AG04450 (cell line): ENCODE data around the gene RAB9A. TPM values are rescaled to one million over a fixed set of nuclear protein-coding genes. Genes with fewer than 3 reads are reported as not detected.

Experiments
- CTCF ChIA-PET: fragments of 300-600, 350-600 bp; formaldehyde crosslinking; extraction: SDS; loops from one replicate; lab custom pipeline; 2022; ENCODE audit warnings: antibody characterized with exemption, inconsistent platforms; lab: Charles Lee
- POLR2A ChIA-PET: fragments of 350-600 bp; formaldehyde crosslinking; extraction: SDS; loops from one replicate; lab custom pipeline; 2021; ENCODE audit warnings: antibody characterized with exemption, inconsistent platforms; lab: Yijun Ruan, JAX
- DNase-seq: peaks from one replicate; pipeline ENCODE4 v3.0.0-alpha.2; 2011; ENCODE audit warnings: low read depth, low spot score
- H3K27ac ChIP-seq: one replicate; pipeline ENCODE4 v1.5.1; 2012; ENCODE audit warnings: low read depth, low read length, control low read depth
- H3K27me3 ChIP-seq: one replicate; pipeline ENCODE4 v1.6.0; 2012; ENCODE audit warnings: low read length; ENCODE audit not compliant: control insufficient read depth, insufficient read depth
- H3K4me3 ChIP-seq: 2 replicates; pipeline ENCODE4 v1.5.1; 2011; ENCODE audit warnings: mild to moderate bottlenecking, low read depth, low read length, control low read depth
- H3K9me3 ChIP-seq: 2 replicates; pipeline ENCODE4 v1.5.1; 2012; ENCODE audit warnings: low read length; ENCODE audit not compliant: control insufficient read depth, insufficient read depth
- polyA plus RNA-seq: library from polyadenylated mRNA; depleted of rRNA; stranded (reverse); fragments of >200 nt; gene quantifications from 2 replicates; pipeline ENCODE4 v1.2.3, GENCODE V29; 2011
- TF ChIP-seq, protein P1 (sequence below): IDR thresholded peaks from 2 replicates; pipeline ENCODE4 v1.5.1; 2011; ENCODE audit warnings: low read depth, low read length, control low read depth, inconsistent platforms

RAB9A gene
- polyA plus RNA-seq, 1 experiment, result 41.7 TPM

GRCh38 chrX:13692771-13693231 lies 3.9 kb downstream of the RAB9A start:
- TF ChIP-seq, protein P1, sequence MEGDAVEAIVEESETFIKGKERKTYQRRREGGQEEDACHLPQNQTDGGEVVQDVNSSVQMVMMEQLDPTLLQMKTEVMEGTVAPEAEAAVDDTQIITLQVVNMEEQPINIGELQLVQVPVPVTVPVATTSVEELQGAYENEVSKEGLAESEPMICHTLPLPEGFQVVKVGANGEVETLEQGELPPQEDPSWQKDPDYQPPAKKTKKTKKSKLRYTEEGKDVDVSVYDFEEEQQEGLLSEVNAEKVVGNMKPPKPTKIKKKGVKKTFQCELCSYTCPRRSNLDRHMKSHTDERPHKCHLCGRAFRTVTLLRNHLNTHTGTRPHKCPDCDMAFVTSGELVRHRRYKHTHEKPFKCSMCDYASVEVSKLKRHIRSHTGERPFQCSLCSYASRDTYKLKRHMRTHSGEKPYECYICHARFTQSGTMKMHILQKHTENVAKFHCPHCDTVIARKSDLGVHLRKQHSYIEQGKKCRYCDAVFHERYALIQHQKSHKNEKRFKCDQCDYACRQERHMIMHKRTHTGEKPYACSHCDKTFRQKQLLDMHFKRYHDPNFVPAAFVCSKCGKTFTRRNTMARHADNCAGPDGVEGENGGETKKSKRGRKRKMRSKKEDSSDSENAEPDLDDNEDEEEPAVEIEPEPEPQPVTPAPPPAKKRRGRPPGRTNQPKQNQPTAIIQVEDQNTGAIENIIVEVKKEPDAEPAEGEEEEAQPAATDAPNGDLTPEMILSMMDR, result no peak
- POLR2A ChIA-PET, result no interaction called here
- no peaks in the 10 kb centered on the region for H3K27me3 ChIP-seq
- CTCF ChIA-PET, result no interaction called here
- H3K9me3 ChIP-seq, result no peaks in the 10 kb centered on the region
- no peak overlapping the region for H3K27ac ChIP-seq
- no peak for DNase-seq
- no peak overlapping the region for H3K4me3 ChIP-seq

DNA sequence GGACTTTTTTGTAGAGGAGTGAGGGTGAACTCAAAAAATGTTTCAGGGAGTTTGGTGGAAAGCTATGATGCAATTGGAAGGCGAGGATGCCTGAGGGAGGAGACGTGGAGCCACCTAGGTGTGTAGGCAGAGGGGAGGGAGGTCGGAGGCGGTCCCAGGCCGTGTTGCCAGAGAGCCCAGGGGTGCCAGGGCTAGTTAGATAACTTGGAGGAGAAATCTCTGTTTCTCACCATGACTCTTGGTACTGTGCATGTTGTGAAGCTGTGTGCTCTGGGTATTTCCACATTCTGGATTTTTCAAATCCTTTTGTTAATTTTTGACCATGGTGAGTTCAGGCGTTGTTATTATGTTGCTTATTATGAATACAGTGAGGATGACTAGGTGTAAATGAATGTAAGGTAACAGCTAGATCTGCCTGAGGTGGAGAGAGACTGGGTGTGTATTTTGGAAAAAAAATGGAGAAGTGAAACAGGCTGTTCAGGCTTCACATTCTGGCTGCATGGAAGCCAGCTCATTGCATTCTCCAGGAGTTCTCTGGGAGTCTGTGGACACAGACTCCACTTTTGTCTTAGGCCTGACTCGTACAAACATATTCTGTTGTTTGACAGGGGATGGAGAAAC lies 4.5 kb downstream of the RAB9A start:
- H3K4me3 ChIP-seq, result no peak overlapping the region
- H3K27ac ChIP-seq, result no peak overlapping the region
- DNase-seq, result no peak
- ChIA-PET POLR2A (interaction anchor here (0.9 kb wide), 1 partner anchor 41 kb away, joined by 3 read pairs; the partner anchor contains the start of genes OFD1 and TRAPPC2), CTCF (no interaction called here)
- H3K9me3 ChIP-seq, result no peaks in the 10 kb centered on the region
- no peaks in the 10 kb centered on the region for H3K27me3 ChIP-seq
- TF ChIP-seq, protein P1, result no peak

GRCh38 chrX:13694359-13694758 lies 5.4 kb downstream of the RAB9A start:
- no peak overlapping the region for H3K27ac ChIP-seq
- CTCF ChIA-PET, result interaction anchor here (1.6 kb wide), 1 partner anchor 188 kb away, joined by 5 read pairs; no protein-coding TSS in a partner anchor

GRCh38 chrX:13694983-13695382 lies 6.1 kb downstream of the RAB9A start:
- no peak for DNase-seq
- Histone ChIP-seq H3K27ac (no peak overlapping the region), H3K4me3 (no peak overlapping the region), H3K27me3 (no peaks in the 10 kb centered on the region), H3K9me3 (no peaks in the 10 kb centered on the region)
- POLR2A ChIA-PET, result no interaction called here
- CTCF ChIA-PET, result interaction anchor here (1.6 kb wide), 1 partner anchor 188 kb away, joined by 5 read pairs; no protein-coding TSS in a partner anchor
- TF ChIP-seq, protein P1, result no peak

More at GRCh38 chrX:13694359-13694758, 5.4 kb downstream of the RAB9A start:
- DNase-seq, result no peak
- TF ChIP-seq, protein P1, result no peak
- POLR2A ChIA-PET, result no interaction called here
- H3K9me3 ChIP-seq, result no peaks in the 10 kb centered on the region
- H3K27me3 ChIP-seq, result no peaks in the 10 kb centered on the region
- H3K4me3 ChIP-seq, result no peak overlapping the region

DNA sequence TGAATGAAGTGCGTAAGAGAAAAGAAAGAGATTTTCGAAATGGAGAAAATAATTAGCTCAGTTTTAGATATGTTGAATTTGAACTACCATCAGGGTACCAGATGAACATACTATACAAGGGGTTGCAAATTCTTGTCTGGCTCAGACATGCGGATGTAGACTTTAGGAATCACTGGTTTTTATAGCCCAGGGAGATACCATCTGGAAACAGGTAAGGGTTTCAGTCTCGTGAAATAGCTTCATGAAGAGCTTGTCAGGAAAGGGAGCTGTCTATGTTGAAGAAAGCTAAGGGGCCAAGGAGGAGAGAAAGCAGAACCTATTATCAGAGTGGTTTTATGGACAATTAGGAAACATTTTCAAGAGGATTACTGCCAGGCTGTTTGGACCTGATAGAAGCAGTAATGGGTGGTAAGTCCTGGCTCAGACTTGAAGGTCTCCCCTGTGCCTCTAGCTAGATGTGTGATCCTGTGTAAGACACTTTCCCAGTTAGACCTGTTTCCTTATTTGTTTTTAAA lies 6.7 kb downstream of the RAB9A start:
- Histone ChIP-seq H3K4me3 (no peak overlapping the region), H3K9me3 (no peaks in the 10 kb centered on the region), H3K27me3 (no peaks in the 10 kb centered on the region), H3K27ac (no peak overlapping the region)
- TF ChIP-seq, protein P1, result no peak
- CTCF ChIA-PET, result interaction anchor here (1.6 kb wide), 1 partner anchor 189 kb away, joined by 5 read pairs; no protein-coding TSS in a partner anchor
- POLR2A ChIA-PET, result no interaction called here
- DNase-seq, result no peak
